Measurements from ENCODE around the gene FGF12.

FGF12 gene

DNA sequence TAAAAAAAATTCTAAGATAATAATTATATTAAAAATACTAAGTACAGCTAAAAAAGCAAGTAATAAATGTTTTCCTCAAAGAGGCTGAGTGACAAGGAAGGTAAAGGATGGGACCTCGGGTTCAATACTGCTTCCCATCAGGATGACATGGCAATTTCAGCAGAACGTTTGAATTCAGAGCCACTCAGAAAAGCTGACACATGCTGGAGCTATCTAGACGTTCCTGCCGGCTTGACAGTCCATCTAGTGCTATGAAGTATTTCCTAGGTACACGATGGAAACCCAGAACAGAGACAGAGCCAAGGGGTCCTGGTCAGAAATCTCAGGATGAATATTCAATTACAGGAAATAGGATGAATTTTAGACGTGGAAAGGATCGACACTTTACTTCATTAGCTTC lies 361.8 kb downstream of the FGF12 start:
- DNase-seq (ENCODE audit: low read depth), result no peak
- no peak overlapping the region for H3K4me3 ChIP-seq (ENCODE audit: low read length)
- TF ChIP-seq, protein P1, sequence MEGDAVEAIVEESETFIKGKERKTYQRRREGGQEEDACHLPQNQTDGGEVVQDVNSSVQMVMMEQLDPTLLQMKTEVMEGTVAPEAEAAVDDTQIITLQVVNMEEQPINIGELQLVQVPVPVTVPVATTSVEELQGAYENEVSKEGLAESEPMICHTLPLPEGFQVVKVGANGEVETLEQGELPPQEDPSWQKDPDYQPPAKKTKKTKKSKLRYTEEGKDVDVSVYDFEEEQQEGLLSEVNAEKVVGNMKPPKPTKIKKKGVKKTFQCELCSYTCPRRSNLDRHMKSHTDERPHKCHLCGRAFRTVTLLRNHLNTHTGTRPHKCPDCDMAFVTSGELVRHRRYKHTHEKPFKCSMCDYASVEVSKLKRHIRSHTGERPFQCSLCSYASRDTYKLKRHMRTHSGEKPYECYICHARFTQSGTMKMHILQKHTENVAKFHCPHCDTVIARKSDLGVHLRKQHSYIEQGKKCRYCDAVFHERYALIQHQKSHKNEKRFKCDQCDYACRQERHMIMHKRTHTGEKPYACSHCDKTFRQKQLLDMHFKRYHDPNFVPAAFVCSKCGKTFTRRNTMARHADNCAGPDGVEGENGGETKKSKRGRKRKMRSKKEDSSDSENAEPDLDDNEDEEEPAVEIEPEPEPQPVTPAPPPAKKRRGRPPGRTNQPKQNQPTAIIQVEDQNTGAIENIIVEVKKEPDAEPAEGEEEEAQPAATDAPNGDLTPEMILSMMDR (conservative IDR thresholded peaks at IDR 0.05; ENCODE audit: low read length), result no peak

DNA sequence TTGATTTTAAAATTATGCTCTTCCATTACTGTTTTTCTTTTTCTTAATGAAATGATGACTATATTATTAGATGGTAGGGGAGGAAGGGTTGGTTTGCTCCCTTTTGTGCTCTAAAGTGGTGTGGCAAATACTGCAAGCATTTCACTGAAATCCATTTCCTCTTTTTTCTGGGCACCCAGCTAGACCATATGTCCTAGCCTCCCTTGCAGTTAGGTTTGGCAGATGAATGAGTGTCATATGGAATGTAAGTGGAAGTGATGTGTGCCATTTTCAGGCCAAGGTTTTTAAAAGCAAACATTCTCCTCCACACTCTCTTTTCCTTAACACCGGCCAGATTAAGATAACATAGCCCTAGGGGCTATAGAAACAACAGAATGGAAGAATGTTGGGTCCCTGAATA lies 363.0 kb downstream of the FGF12 start:
- no peak overlapping the region for H3K4me3 ChIP-seq (ENCODE audit: low read length)
- TF ChIP-seq, protein P1 (conservative IDR thresholded peaks at IDR 0.05; ENCODE audit: low read length), result no peak
- no peak for DNase-seq (ENCODE audit: low read depth)

DNA sequence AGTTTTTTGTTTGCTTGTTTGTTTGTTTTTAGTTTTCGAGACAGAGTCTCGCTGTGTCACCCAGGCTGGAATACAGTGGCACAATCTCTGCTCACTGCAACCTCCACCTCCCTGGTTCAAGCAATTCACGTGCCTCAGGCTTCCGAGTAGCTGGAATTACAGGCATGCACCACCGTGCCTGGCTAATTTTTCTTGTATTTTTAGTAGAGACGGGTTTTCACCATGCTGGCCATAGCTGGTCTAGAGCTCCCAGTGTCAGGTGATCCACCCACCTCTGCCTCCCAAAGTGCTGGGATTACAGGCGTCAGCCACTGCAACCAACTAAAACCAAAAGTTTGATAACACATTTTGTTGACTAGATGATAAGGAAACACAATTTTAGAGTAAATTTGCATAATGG lies 372.7 kb downstream of the FGF12 start:
- H3K4me3 ChIP-seq (ENCODE audit: low read length), result no peak overlapping the region
- TF ChIP-seq, protein P1 (conservative IDR thresholded peaks at IDR 0.05; ENCODE audit: low read length), result no peak
- DNase-seq (ENCODE audit: low read depth), result no peak

DNA sequence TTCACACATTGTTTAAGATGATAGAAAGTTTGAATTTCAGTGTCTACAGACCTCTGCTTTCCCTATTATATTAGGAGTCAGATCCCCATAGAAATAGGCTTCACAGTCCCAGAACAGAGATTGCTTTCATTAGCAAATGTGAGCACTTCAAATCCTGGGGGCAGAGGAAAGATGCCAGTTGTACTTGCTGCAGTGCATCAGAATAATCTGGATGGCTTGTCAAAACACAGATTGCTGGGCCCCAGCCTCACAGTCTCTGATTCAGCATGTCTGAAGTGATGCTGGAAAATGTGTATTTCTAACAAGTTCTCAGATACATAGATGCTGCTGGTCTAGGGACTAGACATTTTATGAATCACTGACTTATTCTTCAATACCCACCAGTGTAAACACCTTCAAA lies 375.2 kb downstream of the FGF12 start:
- no peak for DNase-seq (ENCODE audit: low read depth)
- no peak overlapping the region for H3K4me3 ChIP-seq (ENCODE audit: low read length)
- TF ChIP-seq, protein P1 (conservative IDR thresholded peaks at IDR 0.05; ENCODE audit: low read length), result no peak

DNA sequence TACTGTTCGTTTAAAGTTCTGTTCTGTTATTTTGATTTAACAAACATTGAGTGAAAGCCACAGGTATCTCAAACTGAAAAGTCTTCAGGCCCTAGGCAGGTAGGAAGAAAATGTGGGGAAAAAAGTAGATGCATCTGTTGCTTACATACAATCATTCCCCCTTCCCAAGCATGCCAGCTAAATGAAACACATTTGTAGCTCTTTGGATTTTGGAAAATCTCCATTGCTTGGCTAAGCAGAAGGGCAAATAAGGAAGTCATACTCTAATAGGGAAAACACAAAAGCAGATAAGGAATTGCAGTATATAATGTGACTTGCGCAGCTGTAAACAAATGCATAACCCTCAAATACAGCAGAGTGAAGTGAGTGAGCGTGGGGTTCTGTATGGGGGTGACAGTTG lies 375.9 kb downstream of the FGF12 start:
- H3K4me3 ChIP-seq (ENCODE audit: low read length), result no peak overlapping the region
- TF ChIP-seq, protein P1 (conservative IDR thresholded peaks at IDR 0.05; ENCODE audit: low read length), result no peak
- DNase-seq (ENCODE audit: low read depth), result no peak

DNA sequence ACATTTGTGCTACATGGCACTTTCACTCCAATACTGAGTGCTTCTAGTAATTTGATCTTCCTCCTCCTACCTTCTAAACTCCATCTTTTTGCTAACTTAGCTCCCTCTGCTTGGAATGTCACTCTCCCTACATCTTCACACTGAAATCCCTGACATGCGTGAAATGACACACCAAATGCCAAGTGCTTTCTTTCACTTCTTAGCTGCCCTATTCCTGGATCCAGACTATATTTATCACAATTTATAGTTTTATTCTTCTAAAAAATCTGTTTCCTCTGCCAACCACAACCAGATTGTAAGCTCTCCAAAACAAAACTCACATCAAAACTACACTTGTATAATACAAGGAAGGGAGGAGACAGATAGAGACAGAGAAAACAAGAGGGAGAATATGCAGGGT lies 387.3 kb downstream of the FGF12 start:
- TF ChIP-seq, protein P1 (conservative IDR thresholded peaks at IDR 0.05; ENCODE audit: low read length), result no peak
- no peak for DNase-seq (ENCODE audit: low read depth)
- H3K4me3 ChIP-seq (ENCODE audit: low read length), result no peak overlapping the region

DNA sequence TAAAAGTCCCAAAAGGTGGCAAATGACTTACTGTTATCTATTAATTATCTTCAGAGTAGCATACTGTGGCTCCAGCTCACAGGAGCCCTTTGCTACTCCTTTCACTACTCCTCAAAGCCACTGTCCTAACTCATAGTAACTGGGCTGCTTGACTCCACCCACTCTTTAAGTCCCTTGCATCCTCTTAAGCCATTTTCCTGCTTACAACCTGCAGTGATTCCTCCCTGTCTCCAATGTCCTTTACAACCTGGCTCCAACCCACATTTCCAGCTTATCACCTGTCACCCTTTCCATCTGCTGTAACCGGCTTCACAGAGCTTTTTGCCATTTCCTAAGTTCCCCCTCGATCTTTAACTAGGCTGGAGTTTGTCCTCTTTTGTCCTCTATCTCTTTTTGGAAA lies 388.1 kb downstream of the FGF12 start:
- no peak for DNase-seq (ENCODE audit: low read depth)
- H3K4me3 ChIP-seq (ENCODE audit: low read length), result no peak overlapping the region
- TF ChIP-seq, protein P1 (conservative IDR thresholded peaks at IDR 0.05; ENCODE audit: low read length), result no peak
